NOMO-1 (cell line): ENCODE results near the gene GORASP2.

Experiments
- DNase-seq, 2 experiments: peaks; one replicate each; lab custom pipeline; 2025; ENCODE audit not compliant: unreplicated experiment in 2 of 2; lab: John Stamatoyannopoulos, UW

Gene GORASP2

GRCh38 chr2:170922634-170923494 lies 6.2 kb upstream of the GORASP2 start:
- DNase-seq: peak in 1 of 2 experiments; percentile 39

GRCh38 chr2:170923799-170924198 lies 5.3 kb upstream of the GORASP2 start:
- no peak for DNase-seq

GRCh38 chr2:170924969-170925368 lies 4.1 kb upstream of the GORASP2 start:
- DNase-seq: no peak

- peak; percentile 7 to 38 for DNase-seq
These were observed 3.1 kb upstream of the GORASP2 start for GRCh38 chr2:170925923-170926322.

GRCh38 chr2:170926743-170927297 lies 2.2 kb upstream of the GORASP2 start:
- DNase-seq: no peak

- peak; percentile 25 to 67 for DNase-seq
These were observed 823 bp upstream of the GORASP2 start for GRCh38 chr2:170928036-170928823.

- DNase-seq: peak; percentile 16 to 28
These were observed 615 bp downstream of the GORASP2 start for GRCh38 chr2:170929686-170930050.

GRCh38 chr2:170930131-170930990 lies 1.3 kb downstream of the GORASP2 start:
- DNase-seq: peak; percentile 5 to 46

- DNase-seq: no peak
These were observed 1.9 kb downstream of the GORASP2 start for GRCh38 chr2:170930991-170931266.

- DNase-seq: no peak
These were observed 3.1 kb downstream of the GORASP2 start for GRCh38 chr2:170932166-170932565.

- DNase-seq: no peak
These were observed 3.9 kb downstream of the GORASP2 start for GRCh38 chr2:170932948-170933347.

- DNase-seq: no peak
These were observed 8.8 kb downstream of the GORASP2 start for GRCh38 chr2:170937709-170938379.

- no peak for DNase-seq
These were observed 11.0 kb downstream of the GORASP2 start for GRCh38 chr2:170940066-170940465.

- DNase-seq: no peak
These were observed 13.6 kb downstream of the GORASP2 start for GRCh38 chr2:170942615-170943014.

GRCh38 chr2:170943041-170943440 lies 14.0 kb downstream of the GORASP2 start:
- no peak for DNase-seq

- no peak for DNase-seq
These were observed 14.5 kb downstream of the GORASP2 start for GRCh38 chr2:170943596-170943995.

- no peak for DNase-seq
These were observed 15.5 kb downstream of the GORASP2 start for GRCh38 chr2:170944545-170944944.

GRCh38 chr2:170949415-170949814 lies 20.4 kb downstream of the GORASP2 start:
- no peak for DNase-seq

- DNase-seq: peak; percentile 17 to 88
These were observed 21.2 kb downstream of the GORASP2 start for GRCh38 chr2:170950221-170950761.

GRCh38 chr2:170953941-170954340 lies 24.9 kb downstream of the GORASP2 start:
- no peak for DNase-seq
